HepG2 (cell line): Measurements from ENCODE around the gene GATC. TPM values are rescaled to one million over a fixed set of nuclear protein-coding genes. Genes with fewer than 3 reads are reported as not detected.

ENCODE experiments used
- HMGA1 ChIP-seq: sonication (generic); formaldehyde crosslinking; conservative IDR thresholded peaks from 2 replicates; pipeline ENCODE4 v1.4.0; 2020; ENCODE audit warnings: missing genetic modification reagents
- HNRNPK ChIP-seq: fragments of 200-400 bp; formaldehyde crosslinking; IDR thresholded peaks from 2 replicates; pipeline ENCODE4 v1.6.1; 2018; ENCODE audit warnings: low read length, low read depth, moderate library complexity, mild to moderate bottlenecking; ENCODE audit not compliant: poor library complexity, severe bottlenecking
- HOXA5 ChIP-seq: sonication (generic); formaldehyde crosslinking; IDR thresholded peaks from 2 replicates; pipeline ENCODE4 v1.4.0; 2020; ENCODE audit warnings: missing genetic modification reagents
- KLF6 ChIP-seq: IDR thresholded peaks from 2 replicates; pipeline ENCODE4 v1.8.0; 2016; ENCODE audit warnings: missing biosample characterization, missing genetic modification reagents
- PITX1 ChIP-seq: sonication (generic); formaldehyde crosslinking; IDR thresholded peaks from 2 replicates; pipeline ENCODE4 v1.5.1; 2020; ENCODE audit warnings: mild to moderate bottlenecking, missing genetic modification reagents
- POLR2AphosphoS5 ChIP-seq: IDR thresholded peaks from 2 replicates; pipeline ENCODE4 v1.6.1; 2012; ENCODE audit warnings: low read depth, low read length
- SRY ChIP-seq: sonication (generic); formaldehyde crosslinking; IDR thresholded peaks from 2 replicates; pipeline ENCODE4 v1.8.0; 2022; ENCODE audit warnings: mild to moderate bottlenecking, missing genetic modification reagents
- TP53 ChIP-seq: sonication (generic); formaldehyde crosslinking; conservative IDR thresholded peaks from 2 replicates; pipeline ENCODE4 v1.4.0; 2020; ENCODE audit warnings: missing genetic modification reagents
- ZNF124 ChIP-seq: sonication (generic); formaldehyde crosslinking; IDR thresholded peaks from 2 replicates; pipeline ENCODE4 v1.4.0; 2020; ENCODE audit warnings: missing genetic modification reagents
- ZNF20 ChIP-seq: sonication (generic); formaldehyde crosslinking; IDR thresholded peaks from 2 replicates; pipeline ENCODE4 v1.4.0; 2020; ENCODE audit warnings: mild to moderate bottlenecking, moderate library complexity, missing genetic modification reagents
- ZNF235 ChIP-seq: sonication (generic); formaldehyde crosslinking; IDR thresholded peaks from 2 replicates; pipeline ENCODE4 v1.8.1; 2023; ENCODE audit warnings: mild to moderate bottlenecking, missing genetic modification reagents, borderline replicate concordance
- ZNF557 ChIP-seq: sonication (generic); formaldehyde crosslinking; IDR thresholded peaks from 2 replicates; pipeline ENCODE4 v1.4.0; 2020; ENCODE audit warnings: missing genetic modification reagents
- polyA plus RNA-seq, 8 experiments: library from polyadenylated mRNA; depleted of rRNA in 3 of 8; stranded (reverse) in 7 of 8; unstranded in 1 of 8; fragments of >200 nt; fragmentation: Illumina TruSeq in 4 of 8; extraction: Trizol in 4 of 8; gene quantifications; 2 replicates each; pipeline versions ENCODE4 v1.2.1 to v1.2.3, GENCODE V29; 2011 to 2016; ENCODE audit warnings: low read depth in 4 of 8, missing spikeins in 1 of 8, mixed read lengths in 1 of 8; ENCODE audit not compliant: insufficient read depth in 1 of 8
- total RNA-seq, 5 experiments: library from RNA; depleted of rRNA; stranded (reverse); fragments of >200 nt; fragmentation: Illumina TruSeq; extraction: Trizol; gene quantifications; 2 replicates each; pipeline ENCODE4 v1.2.3, GENCODE V29; 2016; ENCODE audit warnings: low read depth in 1 of 5
- TF ChIP-seq, protein P1 (sequence below): sonication (generic); formaldehyde crosslinking; IDR thresholded peaks from 2 replicates; pipeline ENCODE4 v1.5.0; 2020; ENCODE audit warnings: mild to moderate bottlenecking, missing genetic modification reagents, borderline replicate concordance
- TF ChIP-seq, protein P2 (sequence below): sonication (generic); formaldehyde crosslinking; IDR thresholded peaks from 2 replicates; pipeline ENCODE4 v1.9.0; 2021; ENCODE audit warnings: missing genetic modification reagents, borderline replicate concordance

The GATC gene
- total and polyA plus RNA-seq, 2 of the 13 experiments (the other 11 are each of a cell fraction or from before 2014, with no cell fraction given), result 17.7 to 29.7 TPM

DNA sequence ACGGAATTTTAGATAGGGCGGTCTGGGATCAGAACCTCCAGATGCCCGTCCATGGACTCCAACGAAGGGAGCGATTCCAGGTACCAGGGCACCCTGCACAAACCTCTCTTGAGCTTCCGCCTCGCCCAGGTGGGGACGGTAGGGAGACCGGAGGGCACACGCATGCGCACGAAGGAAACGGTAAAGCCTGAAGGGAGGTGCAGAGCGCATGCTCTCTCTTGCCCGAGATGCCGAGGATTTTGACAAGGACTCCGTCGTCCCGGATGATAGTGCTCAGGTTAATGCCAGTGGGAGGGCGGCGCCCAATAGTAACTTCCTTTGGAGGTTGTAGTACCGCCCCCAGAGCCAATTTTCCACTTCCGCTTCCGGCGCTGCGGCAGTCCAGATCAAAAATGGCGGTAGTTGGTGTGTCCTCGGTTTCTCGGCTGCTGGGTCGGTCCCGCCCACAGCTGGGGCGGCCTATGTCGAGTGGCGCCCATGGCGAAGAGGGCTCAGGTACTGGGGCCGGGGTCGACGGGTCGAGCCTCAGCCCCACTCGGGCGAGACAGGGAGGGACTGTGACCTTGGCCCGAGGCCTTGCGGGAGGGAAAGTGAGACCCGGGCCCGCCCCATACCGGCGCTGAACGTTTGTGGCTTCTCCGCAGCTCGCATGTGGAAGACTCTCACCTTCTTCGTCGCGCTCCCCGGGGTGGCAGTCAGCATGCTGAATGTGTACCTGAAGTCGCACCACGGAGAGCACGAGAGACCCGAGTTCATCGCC lies 8.3 kb upstream of the GATC start, which contains the start of gene COX6A1 (continued):
- TF ChIP-seq ZNF557 (CRISPR knock-in tag) (no peak), KLF6 (CRISPR knock-in tag) (no peak), HMGA1 (CRISPR knock-in tag) (no peak), ZNF235 (CRISPR knock-in tag) (no peak), POLR2AphosphoS5 (peak; percentile 83), ZNF20 (CRISPR knock-in tag) (no peak), PITX1 (CRISPR knock-in tag) (peak; percentile 59; the same call in 1 of the 2 replicates), SRY (CRISPR knock-in tag) (0 out of 2 replicates have a peak, but pooled peaks have one; percentile 37), ZNF124 (CRISPR knock-in tag) (peak; percentile 62; the same call in 1 of the 2 replicates), HNRNPK (no peak), TP53 (no peak), HOXA5 (no peak)
- TF ChIP-seq, protein P1, sequence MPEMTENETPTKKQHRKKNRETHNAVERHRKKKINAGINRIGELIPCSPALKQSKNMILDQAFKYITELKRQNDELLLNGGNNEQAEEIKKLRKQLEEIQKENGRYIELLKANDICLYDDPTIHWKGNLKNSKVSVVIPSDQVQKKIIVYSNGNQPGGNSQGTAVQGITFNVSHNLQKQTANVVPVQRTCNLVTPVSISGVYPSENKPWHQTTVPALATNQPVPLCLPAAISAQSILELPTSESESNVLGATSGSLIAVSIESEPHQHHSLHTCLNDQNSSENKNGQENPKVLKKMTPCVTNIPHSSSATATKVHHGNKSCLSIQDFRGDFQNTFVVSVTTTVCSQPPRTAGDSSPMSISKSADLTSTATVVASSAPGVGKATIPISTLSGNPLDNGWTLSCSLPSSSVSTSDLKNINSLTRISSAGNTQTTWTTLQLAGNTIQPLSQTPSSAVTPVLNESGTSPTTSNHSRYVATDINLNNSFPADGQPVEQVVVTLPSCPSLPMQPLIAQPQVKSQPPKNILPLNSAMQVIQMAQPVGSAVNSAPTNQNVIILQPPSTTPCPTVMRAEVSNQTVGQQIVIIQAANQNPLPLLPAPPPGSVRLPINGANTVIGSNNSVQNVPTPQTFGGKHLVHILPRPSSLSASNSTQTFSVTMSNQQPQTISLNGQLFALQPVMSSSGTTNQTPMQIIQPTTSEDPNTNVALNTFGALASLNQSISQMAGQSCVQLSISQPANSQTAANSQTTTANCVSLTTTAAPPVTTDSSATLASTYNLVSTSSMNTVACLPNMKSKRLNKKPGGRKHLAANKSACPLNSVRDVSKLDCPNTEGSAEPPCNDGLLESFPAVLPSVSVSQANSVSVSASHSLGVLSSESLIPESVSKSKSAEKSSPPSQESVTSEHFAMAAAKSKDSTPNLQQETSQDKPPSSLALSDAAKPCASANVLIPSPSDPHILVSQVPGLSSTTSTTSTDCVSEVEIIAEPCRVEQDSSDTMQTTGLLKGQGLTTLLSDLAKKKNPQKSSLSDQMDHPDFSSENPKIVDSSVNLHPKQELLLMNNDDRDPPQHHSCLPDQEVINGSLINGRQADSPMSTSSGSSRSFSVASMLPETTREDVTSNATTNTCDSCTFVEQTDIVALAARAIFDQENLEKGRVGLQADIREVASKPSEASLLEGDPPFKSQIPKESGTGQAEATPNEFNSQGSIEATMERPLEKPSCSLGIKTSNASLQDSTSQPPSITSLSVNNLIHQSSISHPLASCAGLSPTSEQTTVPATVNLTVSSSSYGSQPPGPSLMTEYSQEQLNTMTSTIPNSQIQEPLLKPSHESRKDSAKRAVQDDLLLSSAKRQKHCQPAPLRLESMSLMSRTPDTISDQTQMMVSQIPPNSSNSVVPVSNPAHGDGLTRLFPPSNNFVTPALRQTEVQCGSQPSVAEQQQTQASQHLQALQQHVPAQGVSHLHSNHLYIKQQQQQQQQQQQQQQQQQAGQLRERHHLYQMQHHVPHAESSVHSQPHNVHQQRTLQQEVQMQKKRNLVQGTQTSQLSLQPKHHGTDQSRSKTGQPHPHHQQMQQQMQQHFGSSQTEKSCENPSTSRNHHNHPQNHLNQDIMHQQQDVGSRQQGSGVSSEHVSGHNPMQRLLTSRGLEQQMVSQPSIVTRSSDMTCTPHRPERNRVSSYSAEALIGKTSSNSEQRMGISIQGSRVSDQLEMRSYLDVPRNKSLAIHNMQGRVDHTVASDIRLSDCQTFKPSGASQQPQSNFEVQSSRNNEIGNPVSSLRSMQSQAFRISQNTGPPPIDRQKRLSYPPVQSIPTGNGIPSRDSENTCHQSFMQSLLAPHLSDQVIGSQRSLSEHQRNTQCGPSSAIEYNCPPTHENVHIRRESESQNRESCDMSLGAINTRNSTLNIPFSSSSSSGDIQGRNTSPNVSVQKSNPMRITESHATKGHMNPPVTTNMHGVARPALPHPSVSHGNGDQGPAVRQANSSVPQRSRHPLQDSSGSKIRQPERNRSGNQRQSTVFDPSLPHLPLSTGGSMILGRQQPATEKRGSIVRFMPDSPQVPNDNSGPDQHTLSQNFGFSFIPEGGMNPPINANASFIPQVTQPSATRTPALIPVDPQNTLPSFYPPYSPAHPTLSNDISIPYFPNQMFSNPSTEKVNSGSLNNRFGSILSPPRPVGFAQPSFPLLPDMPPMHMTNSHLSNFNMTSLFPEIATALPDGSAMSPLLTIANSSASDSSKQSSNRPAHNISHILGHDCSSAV (CRISPR knock-in tag), result no peak
- TF ChIP-seq, protein P2, sequence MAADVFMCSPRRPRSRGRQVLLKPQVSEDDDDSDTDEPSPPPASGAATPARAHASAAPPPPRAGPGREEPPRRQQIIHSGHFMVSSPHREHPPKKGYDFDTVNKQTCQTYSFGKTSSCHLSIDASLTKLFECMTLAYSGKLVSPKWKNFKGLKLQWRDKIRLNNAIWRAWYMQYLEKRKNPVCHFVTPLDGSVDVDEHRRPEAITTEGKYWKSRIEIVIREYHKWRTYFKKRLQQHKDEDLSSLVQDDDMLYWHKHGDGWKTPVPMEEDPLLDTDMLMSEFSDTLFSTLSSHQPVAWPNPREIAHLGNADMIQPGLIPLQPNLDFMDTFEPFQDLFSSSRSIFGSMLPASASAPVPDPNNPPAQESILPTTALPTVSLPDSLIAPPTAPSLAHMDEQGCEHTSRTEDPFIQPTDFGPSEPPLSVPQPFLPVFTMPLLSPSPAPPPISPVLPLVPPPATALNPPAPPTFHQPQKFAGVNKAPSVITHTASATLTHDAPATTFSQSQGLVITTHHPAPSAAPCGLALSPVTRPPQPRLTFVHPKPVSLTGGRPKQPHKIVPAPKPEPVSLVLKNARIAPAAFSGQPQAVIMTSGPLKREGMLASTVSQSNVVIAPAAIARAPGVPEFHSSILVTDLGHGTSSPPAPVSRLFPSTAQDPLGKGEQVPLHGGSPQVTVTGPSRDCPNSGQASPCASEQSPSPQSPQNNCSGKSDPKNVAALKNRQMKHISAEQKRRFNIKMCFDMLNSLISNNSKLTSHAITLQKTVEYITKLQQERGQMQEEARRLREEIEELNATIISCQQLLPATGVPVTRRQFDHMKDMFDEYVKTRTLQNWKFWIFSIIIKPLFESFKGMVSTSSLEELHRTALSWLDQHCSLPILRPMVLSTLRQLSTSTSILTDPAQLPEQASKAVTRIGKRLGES, result no peak
